Liver (tissue), 9 donors: ENCODE results near the gene TESMIN. TPM values are rescaled to one million over a fixed set of nuclear protein-coding genes. Genes with fewer than 3 reads are reported as not detected.

Experiments
- DNase-seq: peaks from one replicate; pipeline ENCODE4 v3.0.0-alpha.2; 2017; ENCODE audit warnings: low spot score
- H3K27ac ChIP-seq, 2 donors: one replicate each; pipeline ENCODE4 v1.7.0; 2013; ENCODE audit warnings: inconsistent platforms in 2 of 2, low read length in 2 of 2, control low read depth in 1 of 2, low read depth in 1 of 2, mild to moderate bottlenecking in 1 of 2
- H3K27me3 ChIP-seq, 4 donors: one replicate each; pipeline versions ENCODE4 v1.6.1 to v1.7.0; 2013; ENCODE audit warnings: low read length in 3 of 4, inconsistent platforms in 1 of 4, mild to moderate bottlenecking in 1 of 4, moderate library complexity in 1 of 4; ENCODE audit not compliant: control insufficient read depth in 4 of 4, insufficient read depth in 4 of 4
- H3K36me3 ChIP-seq, 4 donors: one replicate each; pipeline versions ENCODE4 v1.6.1 to v1.7.0; 2013; ENCODE audit warnings: low read length in 3 of 4, mild to moderate bottlenecking in 3 of 4, low read depth in 1 of 4, moderate library complexity in 1 of 4; ENCODE audit not compliant: control insufficient read depth in 4 of 4, insufficient read depth in 3 of 4
- H3K4me1 ChIP-seq, 4 donors: one replicate each; pipeline versions ENCODE4 v1.6.1 to v1.7.0; 2013; ENCODE audit warnings: low read length in 3 of 4, mild to moderate bottlenecking in 3 of 4, moderate library complexity in 1 of 4; ENCODE audit not compliant: control insufficient read depth in 4 of 4, insufficient read depth in 4 of 4
- H3K4me3 ChIP-seq, 3 donors: one replicate each; pipeline versions ENCODE4 v1.6.1 to v1.7.0; 2013; ENCODE audit warnings: low read length in 3 of 3, control low read depth in 1 of 3, low read depth in 1 of 3, mild to moderate bottlenecking in 1 of 3
- H3K9ac ChIP-seq, 2 donors: one replicate each; pipeline ENCODE4 v1.7.0; 2013; ENCODE audit warnings: low read length in 2 of 2, mild to moderate bottlenecking in 2 of 2, moderate library complexity in 2 of 2, control low read depth in 1 of 2, low read depth in 1 of 2
- H3K9me3 ChIP-seq, 4 donors: one replicate each; pipeline versions ENCODE4 v1.6.1 to v1.7.0; 2013; ENCODE audit warnings: low read length in 3 of 4; ENCODE audit not compliant: control insufficient read depth in 4 of 4
- ATF3 ChIP-seq: IDR thresholded peaks from 2 replicates; pipeline ENCODE4 v1.6.1; 2016; ENCODE audit warnings: antibody characterized with exemption
- CTCF ChIP-seq: fragments of 150-350 bp; IDR thresholded peaks from 2 replicates; pipeline ENCODE4 v1.5.1; 2017; ENCODE audit warnings: improper control_type of control experiment, low read depth, low read length; ENCODE audit not compliant: missing input control
- EGR1 ChIP-seq, 2 donors: IDR thresholded peaks; 2 replicates each; pipeline ENCODE4 v1.6.1; 2016 to 2018; ENCODE audit warnings: antibody characterized with exemption in 2 of 2, low read depth in 2 of 2
- FOXA1 ChIP-seq: IDR thresholded peaks from 2 replicates; pipeline ENCODE4 v1.6.1; 2016; ENCODE audit warnings: antibody characterized with exemption
- FOXA2 ChIP-seq: IDR thresholded peaks from 2 replicates; pipeline ENCODE4 v1.6.1; 2016; ENCODE audit warnings: antibody characterized with exemption
- GABPA ChIP-seq, 2 donors: IDR thresholded peaks in 1 of 2; conservative IDR thresholded peaks in 1 of 2; 2 replicates each; pipeline ENCODE4 v1.6.1; 2016; ENCODE audit warnings: antibody characterized with exemption in 2 of 2, mild to moderate bottlenecking in 1 of 2, moderate library complexity in 1 of 2
- HNF4G ChIP-seq: IDR thresholded peaks from 2 replicates; pipeline ENCODE4 v1.6.1; 2016; ENCODE audit warnings: antibody characterized with exemption
- JUND ChIP-seq, 2 donors: IDR thresholded peaks; 2 replicates each; pipeline ENCODE4 v1.6.1; 2016; ENCODE audit warnings: antibody characterized with exemption in 2 of 2
- NR2F2 ChIP-seq: IDR thresholded peaks from 2 replicates; pipeline ENCODE4 v1.6.1; 2016; ENCODE audit warnings: antibody characterized with exemption
- REST ChIP-seq: IDR thresholded peaks from 2 replicates; pipeline ENCODE4 v1.6.1; 2016; ENCODE audit warnings: antibody characterized with exemption, mild to moderate bottlenecking
- RXRA ChIP-seq, 2 donors: IDR thresholded peaks; 2 replicates each; pipeline ENCODE4 v1.6.1; 2017 to 2018; ENCODE audit warnings: antibody characterized with exemption in 2 of 2, mild to moderate bottlenecking in 1 of 2
- SP1 ChIP-seq: IDR thresholded peaks from 2 replicates; pipeline ENCODE4 v1.6.1; 2018; ENCODE audit warnings: antibody characterized with exemption, mild to moderate bottlenecking
- YY1 ChIP-seq: IDR thresholded peaks from 2 replicates; pipeline ENCODE4 v1.6.1; 2016; ENCODE audit warnings: antibody characterized with exemption, mild to moderate bottlenecking
- ZBTB33 ChIP-seq: IDR thresholded peaks from 2 replicates; pipeline ENCODE4 v1.6.1; 2016; ENCODE audit warnings: antibody characterized with exemption
- WGBS: extraction: QIAGEN DNeasy Blood & Tissue Kit; methylation state at CpG from one replicate; pipeline ENCODE4 v1.1.7; 2013; 5-methylcytosine and 5-hydroxymethylcytosine counted together
- polyA plus RNA-seq, 2 donors: library from polyadenylated mRNA; stranded (reverse) in 1 of 2; unstranded in 1 of 2; fragments of 200-250 nt in 1 of 2; fragments of >200 nt in 1 of 2; fragmentation: Nextera tagmentation in 1 of 2; extraction: Ambion mirVana in 1 of 2; gene quantifications; one replicate each; pipeline versions ENCODE4 v1.2.1 to v1.2.3, GENCODE V29; 2013 to 2015
- total RNA-seq, 2 donors: library from RNA; depleted of rRNA; stranded (reverse); fragments of >200 nt; gene quantifications; one replicate each; pipeline ENCODE4 v1.2.3, GENCODE V29; 2014
- donor health status: healthy.
- donor health status: healthy.
- donor health status: healthy.
- donor health status: healthy.
- donor health status: healthy.

Gene TESMIN
- total and polyA plus RNA-seq, 4 donors, result 0.27 to 2.5 (median 0.62) TPM

GRCh38 chr11:68715456-68716122, 35.7 kb downstream of the TESMIN start (continued):
- no peak for TF ChIP-seq CTCF

GRCh38 chr11:68714060-68714856, 37.1 kb downstream of the TESMIN start:
- no peaks in the 10 kb centered on the region for H3K36me3 ChIP-seq
- H3K27me3 ChIP-seq, result no peaks in the 10 kb centered on the region
- H3K9ac ChIP-seq, result no peak overlapping the region
- DNase-seq, result no peak
- H3K9me3 ChIP-seq, result peaks cover 0 to 7% (median under 1%) of the 10 kb centered on the region in 4 donors
- H3K27ac ChIP-seq, result no peak overlapping the region
- H3K4me1 ChIP-seq, result no peaks in the 10 kb centered on the region
- 75% methylated on average over 23 of the region's 23 CpGs for WGBS
- no peak overlapping the region for H3K4me3 ChIP-seq
- TF ChIP-seq ATF3, result no peak
- no peak for TF ChIP-seq GABPA (IDR thresholded peaks at IDR 0.05 in 1 of 2, conservative IDR thresholded peaks at IDR 0.05 in 1 of 2)
- TF ChIP-seq JUND (IDR thresholded peaks at IDR 0.05), result no peak
- TF ChIP-seq EGR1 (IDR thresholded peaks at IDR 0.05; ENCODE audit: low read depth in 2 of 2), result no peak
- no peak for TF ChIP-seq HNF4G
- no peak for TF ChIP-seq ZBTB33
- TF ChIP-seq SP1, result no peak
- no peak for TF ChIP-seq REST
- TF ChIP-seq FOXA2, result no peak

- Histone ChIP-seq H3K4me1 (no peaks in the 10 kb centered on the region), H3K27ac (no peak overlapping the region), H3K36me3 (no peaks in the 10 kb centered on the region), H3K9me3 (no peaks in the 10 kb centered on the region), H3K27me3 (no peaks in the 10 kb centered on the region), H3K9ac (no peak overlapping the region), H3K4me3 (no peak overlapping the region)
- WGBS, result 95% methylated on average over 8 of the region's 8 CpGs
- no peak for DNase-seq
- TF ChIP-seq FOXA1, result no peak
- no peak for TF ChIP-seq REST
- TF ChIP-seq YY1, result no peak
- no peak for TF ChIP-seq RXRA (IDR thresholded peaks at IDR 0.05)
- TF ChIP-seq NR2F2, result no peak
- no peak for TF ChIP-seq JUND (IDR thresholded peaks at IDR 0.05)
- no peak for TF ChIP-seq GABPA (IDR thresholded peaks at IDR 0.05 in 1 of 2, conservative IDR thresholded peaks at IDR 0.05 in 1 of 2)
- TF ChIP-seq SP1, result no peak
- TF ChIP-seq ATF3, result no peak
- no peak for TF ChIP-seq FOXA2
These were observed 40.2 kb downstream of the TESMIN start for GRCh38 chr11:68711114-68711513.
